Sciatic nerve (tissue), 2 donors: Measurements from ENCODE around the gene WNT7B. TPM values are rescaled to one million over a fixed set of nuclear protein-coding genes. Genes with fewer than 3 reads are reported as not detected.
A peak's percentile ranks its signal among the peaks of the same experiment; 100 is the strongest.

Source experiments
- ATAC-seq: fragments of 200-7000 bp; cut with Tn5 transposase; one replicate; pipeline ENCODE4 v1.9.1; 2020; ENCODE audit warnings: mild to moderate bottlenecking, moderate library complexity
- DNase-seq: peaks from one replicate; pipeline ENCODE4 v3.0.0-alpha.2; 2020; ENCODE audit warnings: low spot score
- intact Hi-C: fragments of 100-400 bp; cut with DNase I; formaldehyde crosslinking; loops from one replicate; pipeline ENCODE4 v1.14.2; 2022
- total RNA-seq: library from RNA; stranded (reverse); fragmentation: NEBNext Ultra II Directional; extraction: Animal tissue kit (Norgen Biotek cat#: 25700); gene quantifications from one replicate; pipeline ENCODE4 v1.2.1, GENCODE V29; 2021
- donor health status: DM: no; HTN: no; CAD: no.
- donor health status: DM: no; HTN: no; CAD: no.

WNT7B gene
- total RNA-seq, 1 donor from 2014 or later, result not detected

GRCh38 chr22:45905326-45905923 is 71.5 kb downstream of the WNT7B start:
- DNase-seq (no peak), ATAC-seq (no peak)
- intact Hi-C loops, result no loop called here

- intact Hi-C loops, result no loop called here
- DNase-seq (no peak), ATAC-seq (no peak)
Measured at GRCh38 chr22:45904236-45904635, 72.7 kb downstream of the WNT7B start.

- peak; percentile 44 for ATAC-seq
- intact Hi-C loops, result no loop called here
- no peak for DNase-seq
Measured at GRCh38 chr22:45903355-45904135, 73.4 kb downstream of the WNT7B start.

- intact Hi-C loops, result no loop called here
- no peak for ATAC-seq
- DNase-seq, result no peak
Measured at GRCh38 chr22:45897736-45898135, 79.2 kb downstream of the WNT7B start.

GRCh38 chr22:45896964-45897538 is 79.9 kb downstream of the WNT7B start:
- intact Hi-C loops, result no loop called here
- DNase-seq (no peak), ATAC-seq (no peak)

GRCh38 chr22:45896153-45896951 is 80.6 kb downstream of the WNT7B start:
- no peak for ATAC-seq
- no peak for DNase-seq
- intact Hi-C loops, result no loop called here

GRCh38 chr22:45895436-45896152 is 81.4 kb downstream of the WNT7B start:
- no peak for ATAC-seq
- intact Hi-C loops, result no loop called here
- DNase-seq, result no peak

- intact Hi-C loops, result no loop called here
- no peak for ATAC-seq
- no peak for DNase-seq
Measured at GRCh38 chr22:45893516-45893915, 83.4 kb downstream of the WNT7B start.

GRCh38 chr22:45892681-45893461 is 84.1 kb downstream of the WNT7B start:
- ATAC-seq (no peak), DNase-seq (no peak)
- intact Hi-C loops, result no loop called here

GRCh38 chr22:45891996-45892621 is 84.9 kb downstream of the WNT7B start:
- ATAC-seq (peak; percentile 21), DNase-seq (no peak)
- intact Hi-C loops, result no loop called here

- intact Hi-C loops, result no loop called here
- DNase-seq, result no peak
- ATAC-seq, result no peak
Measured at GRCh38 chr22:45891471-45891995, 85.4 kb downstream of the WNT7B start.

- ATAC-seq, result no peak
- intact Hi-C loops, result no loop called here
- no peak for DNase-seq
Measured at GRCh38 chr22:45891021-45891421, 85.9 kb downstream of the WNT7B start.

- no peak for ATAC-seq
- intact Hi-C loops, result no loop called here
- DNase-seq, result no peak
Measured at GRCh38 chr22:45890351-45890635, 86.7 kb downstream of the WNT7B start.

GRCh38 chr22:45889539-45890350 is 87.2 kb downstream of the WNT7B start:
- ATAC-seq, result no peak
- intact Hi-C loops, result no loop called here

GRCh38 chr22:45889093-45889538 is 87.8 kb downstream of the WNT7B start:
- intact Hi-C loops, result no loop called here
- ATAC-seq (no peak), DNase-seq (no peak)

More at GRCh38 chr22:45889539-45890350, 87.2 kb downstream of the WNT7B start:
- no peak for DNase-seq

- no peak for DNase-seq
- no peak for ATAC-seq
Measured at GRCh38 chr22:45888221-45889092, 88.5 kb downstream of the WNT7B start.

More at GRCh38 chr22:45888221-45889092, 88.5 kb downstream of the WNT7B start:
- intact Hi-C loops, result no loop called here
